Germinal center (tissue), 1 donor: ENCODE data around the gene EARS2.
"Not testable (repeated sequence)": the region's sequence is repeated elsewhere in the genome, so short reads cannot be mapped to it uniquely, and the experiment has no call there.

Experiments
- DNase-seq: peaks from one replicate; pipeline ENCODE4 v3.0.0; 2012; ENCODE audit warnings: mixed read lengths, low spot score

The EARS2 gene

DNA sequence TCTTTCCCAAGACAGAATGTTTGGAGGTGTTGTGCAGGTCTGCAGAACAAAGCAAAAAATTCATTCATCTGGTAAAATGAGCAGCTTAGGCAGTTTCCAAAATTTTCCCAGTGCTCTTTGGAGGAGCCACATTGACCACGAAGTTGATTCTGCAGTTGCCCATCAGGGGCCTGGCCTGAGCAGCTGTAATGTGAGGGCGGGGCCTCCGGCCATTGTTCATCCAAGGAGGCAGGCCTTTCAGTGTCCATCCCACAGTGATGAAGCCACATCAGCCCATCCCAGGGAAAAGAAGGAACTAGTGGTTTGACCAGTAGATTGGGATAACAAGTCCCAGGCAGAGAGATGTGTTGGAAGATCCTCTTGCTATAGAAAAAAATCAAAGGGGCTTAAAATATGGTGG lies 10.5 kb upstream of the EARS2 start:
- DNase-seq = no peak

DNA sequence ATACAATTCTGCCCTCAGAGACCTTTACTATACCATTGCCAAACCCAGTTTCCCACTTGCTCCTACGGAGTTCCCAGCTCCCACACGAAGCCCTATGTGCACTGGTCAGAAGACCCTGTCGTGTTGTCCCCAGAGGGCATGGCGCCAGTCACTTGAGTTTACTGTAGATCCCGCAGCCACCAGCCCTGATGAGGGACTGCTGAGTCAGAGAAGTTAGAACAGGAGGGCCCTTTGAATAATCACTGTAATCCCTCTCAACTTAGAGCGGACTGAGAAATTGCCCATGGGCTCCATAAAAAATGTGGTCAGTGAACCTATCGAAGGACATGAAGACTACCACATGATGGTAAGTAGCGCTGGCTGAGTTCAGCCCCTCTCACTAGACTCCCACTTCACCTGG lies 9.6 kb upstream of the EARS2 start:
- DNase-seq = no peak

- DNase-seq = no peak
These were observed 7.6 kb upstream of the EARS2 start for GRCh38 chr16:23564575-23565363.

DNA sequence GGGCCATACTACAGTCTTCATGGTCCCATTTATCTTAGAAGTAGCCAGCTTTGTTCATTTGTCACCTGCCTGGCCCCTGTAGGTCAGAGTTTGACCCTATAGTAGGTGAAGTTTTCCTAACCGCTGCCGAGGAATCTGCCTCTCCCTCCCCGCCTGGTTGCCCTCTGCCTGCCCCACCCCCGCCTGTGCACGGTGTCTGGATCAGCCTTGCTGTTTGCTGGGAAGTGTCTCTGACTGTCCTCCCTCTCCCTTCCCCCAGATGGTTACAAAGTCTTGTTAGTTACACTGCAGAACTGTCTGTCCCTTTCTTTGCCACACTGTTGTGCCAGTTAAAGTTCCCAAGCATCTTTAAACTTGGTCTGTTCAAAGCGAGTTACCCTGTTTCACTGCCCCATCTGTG lies 6.0 kb upstream of the EARS2 start:
- no peak for DNase-seq

- no peak for DNase-seq
These were observed 5.4 kb upstream of the EARS2 start for GRCh38 chr16:23562505-23562904.

DNA sequence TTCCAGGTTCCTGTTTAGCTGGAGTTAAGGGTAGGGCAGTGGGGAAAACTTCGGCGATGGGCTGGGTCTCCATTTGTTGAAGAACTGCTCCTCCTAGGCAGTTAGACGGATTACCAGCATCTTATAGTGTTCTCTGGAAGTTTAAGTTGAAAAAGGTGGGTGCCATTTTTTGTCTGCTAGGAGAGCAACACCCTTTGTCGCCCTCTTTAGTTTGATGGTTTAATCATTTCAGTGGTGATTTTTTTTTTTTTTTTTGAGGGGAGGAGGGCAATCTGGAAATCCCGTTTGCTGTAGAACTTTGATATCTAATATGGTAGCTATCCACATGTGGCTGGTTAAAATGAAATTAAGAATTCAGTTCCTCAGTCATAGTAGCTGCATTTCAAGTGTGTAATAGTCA lies 4.4 kb upstream of the EARS2 start:
- no peak for DNase-seq

DNA sequence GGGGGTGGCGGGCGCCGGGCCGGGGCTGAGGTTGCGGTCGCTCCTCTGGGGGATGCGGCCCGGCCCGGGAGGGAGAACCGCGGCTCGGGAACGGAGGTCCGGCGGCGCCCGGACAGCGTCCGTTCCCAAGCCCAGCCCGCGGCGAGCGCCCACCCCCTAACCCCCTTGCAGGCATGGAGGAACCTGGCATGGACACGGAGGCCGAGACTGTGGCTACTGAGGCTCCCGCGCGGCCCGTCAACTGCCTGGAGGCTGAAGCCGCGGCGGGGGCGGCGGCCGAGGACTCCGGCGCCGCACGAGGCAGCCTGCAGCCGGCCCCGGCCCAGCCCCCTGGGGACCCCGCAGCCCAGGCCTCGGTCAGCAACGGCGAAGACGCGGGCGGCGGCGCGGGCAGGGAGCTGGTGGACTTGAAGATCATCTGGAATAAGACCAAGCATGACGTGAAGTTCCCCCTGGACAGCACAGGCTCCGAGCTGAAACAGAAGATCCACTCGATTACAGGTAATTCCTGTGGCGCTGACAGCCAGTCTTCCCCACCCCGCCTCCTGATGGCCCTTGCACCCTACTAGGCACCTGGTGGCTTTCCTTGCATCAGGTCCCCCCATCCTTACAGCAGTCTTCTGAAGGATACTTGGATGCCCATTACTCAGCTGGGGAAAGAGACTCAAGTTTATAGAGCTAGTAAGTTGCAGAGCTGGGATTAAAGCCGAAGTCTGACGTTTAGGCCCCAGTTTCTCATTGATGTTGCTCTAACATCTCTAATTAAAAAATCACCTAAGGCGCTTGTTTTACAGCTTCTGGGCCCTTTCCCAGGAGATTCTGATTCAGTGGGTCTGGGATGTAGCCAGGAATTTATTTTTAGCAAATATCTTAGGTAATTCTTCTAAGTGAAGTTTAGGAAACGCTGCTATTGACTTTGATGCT lies 891 bp upstream of the EARS2 start:
- no peak for DNase-seq

GRCh38 chr16:23554536-23554935 lies 2.6 kb downstream of the EARS2 start:
- no peak for DNase-seq

DNA sequence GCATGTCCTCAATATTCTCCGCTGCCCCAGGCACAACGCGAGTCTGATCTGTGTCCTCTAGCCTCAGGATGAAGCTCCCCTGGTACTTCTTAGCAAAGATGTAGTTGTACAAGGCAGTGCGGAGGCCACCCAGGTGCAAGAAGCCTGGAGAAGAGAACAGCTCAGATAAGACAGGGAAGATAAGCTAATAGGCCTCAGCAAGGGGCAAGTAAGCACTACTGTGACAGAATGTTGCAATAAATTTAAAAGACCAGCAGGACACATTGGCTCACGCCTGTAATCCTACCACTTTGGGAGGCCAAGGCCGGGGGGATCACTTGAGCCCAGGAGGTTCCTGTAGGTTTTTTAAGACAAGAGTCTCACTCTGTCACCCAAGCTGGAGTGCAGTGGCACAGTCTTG lies 5.0 kb downstream of the EARS2 start:
- no peak for DNase-seq

DNA sequence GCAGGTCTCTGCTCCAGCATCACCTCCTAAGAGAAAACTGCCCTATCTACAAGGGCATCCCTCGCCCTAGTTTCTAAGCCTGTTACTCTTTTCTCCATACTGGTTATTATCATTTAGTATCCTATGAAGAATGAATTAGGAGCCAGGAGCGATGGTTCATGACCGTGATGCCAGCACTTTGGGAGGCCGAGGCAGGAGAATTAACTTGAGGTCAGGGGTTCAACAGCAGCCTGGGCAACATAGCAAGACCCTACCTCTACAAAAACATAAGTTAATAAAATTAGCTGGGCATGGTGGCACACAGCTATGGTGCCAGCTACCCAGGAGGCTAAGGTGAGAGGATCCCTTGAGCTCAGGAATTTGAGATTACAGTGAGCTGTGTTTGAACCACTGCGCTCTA lies 7.2 kb downstream of the EARS2 start:
- DNase-seq = no peak

- DNase-seq = no peak
These were observed 12.7 kb downstream of the EARS2 start for GRCh38 chr16:23544436-23544835.

- DNase-seq = not testable (repeated sequence)
These were observed 16.4 kb downstream of the EARS2 start for GRCh38 chr16:23540817-23541178.

DNA sequence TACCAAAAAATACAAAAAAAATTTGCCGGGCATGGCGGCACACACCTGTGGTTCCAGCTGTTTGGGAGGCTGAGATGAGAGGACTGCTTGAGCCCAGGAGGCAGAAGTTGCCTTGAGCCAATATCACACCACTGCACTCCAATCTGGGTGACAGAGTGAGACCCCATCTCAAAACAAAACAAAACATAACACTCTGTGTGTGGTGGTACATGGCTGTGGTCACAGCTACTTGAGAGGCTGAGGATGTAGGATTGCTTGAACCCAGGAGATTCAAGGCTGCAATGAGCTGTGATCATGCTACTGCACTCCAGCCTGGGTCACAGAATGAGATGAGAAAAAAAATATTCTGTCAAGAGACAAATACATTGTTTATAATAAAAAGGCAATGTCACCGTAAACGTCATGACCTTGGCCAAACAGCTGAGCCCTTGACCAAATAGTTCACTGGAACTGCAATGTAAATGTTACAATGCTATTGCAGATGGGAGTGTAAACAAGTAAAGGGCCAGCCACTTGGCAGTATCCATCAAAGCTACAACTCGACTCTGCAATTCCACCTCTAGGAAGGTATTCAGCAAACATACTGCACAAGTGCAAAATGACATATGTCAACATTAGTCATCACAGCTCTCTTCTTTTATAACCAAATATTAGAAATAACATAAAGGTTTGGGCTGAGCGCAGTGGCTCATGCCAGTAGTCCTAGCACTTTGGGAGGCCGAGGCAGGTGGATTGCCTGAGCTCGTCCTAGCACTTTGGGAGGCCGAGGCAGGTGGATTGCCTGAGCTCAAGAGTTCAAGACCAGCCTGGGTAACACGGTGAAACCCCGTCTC lies 16.9 kb downstream of the EARS2 start:
- no peak for DNase-seq

- no peak for DNase-seq
These were observed 18.3 kb downstream of the EARS2 start for GRCh38 chr16:23538919-23539278.

- DNase-seq = no peak
These were observed 19.8 kb downstream of the EARS2 start for GRCh38 chr16:23537390-23537789.

DNA sequence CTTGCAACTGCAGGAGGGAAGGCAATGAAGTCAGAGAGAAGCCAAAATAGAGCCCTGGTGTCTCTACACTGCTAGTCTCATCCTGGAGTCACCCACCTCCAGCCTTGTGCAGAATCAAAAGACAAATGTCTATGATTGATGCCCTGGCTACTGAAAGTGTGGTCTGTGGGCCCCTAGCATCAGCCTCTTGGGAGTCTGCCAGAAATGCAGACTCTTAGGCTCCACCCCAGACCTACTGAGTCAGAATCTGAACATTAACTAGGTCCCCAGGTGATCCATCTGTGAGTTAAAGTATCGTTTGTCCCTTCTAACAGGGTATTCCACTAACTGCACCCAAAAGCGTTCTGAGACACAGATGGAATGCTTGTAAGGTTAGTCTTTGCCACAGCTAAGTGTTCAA lies 21.2 kb downstream of the EARS2 start:
- no peak for DNase-seq

- no peak for DNase-seq
These were observed 22.0 kb downstream of the EARS2 start for GRCh38 chr16:23534868-23535860.

- no peak for DNase-seq
These were observed 24.7 kb downstream of the EARS2 start for GRCh38 chr16:23532448-23532847.

- DNase-seq = no peak
These were observed 27.1 kb downstream of the EARS2 start for GRCh38 chr16:23530062-23530461.

DNA sequence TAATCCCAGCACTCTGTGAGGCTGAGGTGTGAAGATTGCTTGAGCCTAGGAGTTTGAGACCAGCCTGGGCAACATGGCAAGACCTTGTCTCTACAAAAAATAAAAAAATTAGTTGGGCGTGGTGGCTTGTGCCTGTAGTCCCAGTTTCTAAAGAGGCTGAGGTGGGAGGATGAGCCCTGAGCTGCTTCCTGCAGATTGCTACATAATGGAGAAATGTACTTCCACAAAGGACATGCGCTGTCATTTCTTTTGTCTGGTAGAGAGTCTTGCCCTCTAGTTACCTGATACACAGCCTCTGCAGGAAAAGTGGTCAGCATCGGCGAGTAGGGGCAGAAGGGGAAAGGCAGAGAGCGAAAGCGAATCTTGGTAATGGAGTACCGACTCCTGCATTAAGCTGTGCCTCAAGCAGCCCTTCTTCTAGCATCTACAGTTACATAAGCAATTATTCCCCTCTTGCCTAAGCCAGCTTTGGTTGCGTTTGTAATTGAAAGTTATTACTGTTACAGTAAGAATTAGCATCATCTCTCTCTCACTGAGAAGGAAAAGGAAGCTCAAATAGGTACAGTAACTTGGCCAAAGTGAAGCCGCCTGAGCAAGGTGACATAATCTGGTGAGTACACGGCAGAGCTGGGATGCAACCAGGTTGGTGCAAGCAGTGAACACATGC lies 28.4 kb downstream of the EARS2 start:
- no peak for DNase-seq
